ENCODE data around the gene CLPSL1.
A peak's percentile ranks its signal among the peaks of the same experiment; 100 is the strongest.
"Not testable (repeated sequence)": the region's sequence is repeated elsewhere in the genome, so short reads cannot be mapped to it uniquely, and the experiment has no call there.

The CLPSL1 gene

GRCh38 chr6:35780719-35781118, at the start of gene CLPSL1:
Gene CLPSL1, plus strand, starts transcription at chr6:35781019. Its CDS starts 92 bp downstream, at chr6:35781111.
- DNase-seq, result no peak

DNA sequence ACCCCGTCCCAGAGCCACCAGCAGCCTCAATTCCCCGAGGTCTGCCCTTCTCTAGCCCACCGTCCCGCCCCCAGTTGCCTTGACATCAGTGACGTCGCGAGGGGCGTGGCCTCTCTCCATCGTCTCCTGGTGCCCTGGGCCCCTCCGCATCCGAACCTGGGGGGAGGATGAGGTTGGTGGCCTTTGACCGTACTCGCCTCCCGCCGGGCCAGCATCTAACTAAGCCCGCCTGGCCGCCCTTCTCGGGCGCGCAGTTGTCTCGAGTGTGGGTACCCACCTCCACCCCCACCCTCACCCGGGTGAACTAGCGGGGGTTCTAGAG, 49.4 kb upstream of the CLPSL1 start:
- DNase-seq, result peak; percentile 86

DNA sequence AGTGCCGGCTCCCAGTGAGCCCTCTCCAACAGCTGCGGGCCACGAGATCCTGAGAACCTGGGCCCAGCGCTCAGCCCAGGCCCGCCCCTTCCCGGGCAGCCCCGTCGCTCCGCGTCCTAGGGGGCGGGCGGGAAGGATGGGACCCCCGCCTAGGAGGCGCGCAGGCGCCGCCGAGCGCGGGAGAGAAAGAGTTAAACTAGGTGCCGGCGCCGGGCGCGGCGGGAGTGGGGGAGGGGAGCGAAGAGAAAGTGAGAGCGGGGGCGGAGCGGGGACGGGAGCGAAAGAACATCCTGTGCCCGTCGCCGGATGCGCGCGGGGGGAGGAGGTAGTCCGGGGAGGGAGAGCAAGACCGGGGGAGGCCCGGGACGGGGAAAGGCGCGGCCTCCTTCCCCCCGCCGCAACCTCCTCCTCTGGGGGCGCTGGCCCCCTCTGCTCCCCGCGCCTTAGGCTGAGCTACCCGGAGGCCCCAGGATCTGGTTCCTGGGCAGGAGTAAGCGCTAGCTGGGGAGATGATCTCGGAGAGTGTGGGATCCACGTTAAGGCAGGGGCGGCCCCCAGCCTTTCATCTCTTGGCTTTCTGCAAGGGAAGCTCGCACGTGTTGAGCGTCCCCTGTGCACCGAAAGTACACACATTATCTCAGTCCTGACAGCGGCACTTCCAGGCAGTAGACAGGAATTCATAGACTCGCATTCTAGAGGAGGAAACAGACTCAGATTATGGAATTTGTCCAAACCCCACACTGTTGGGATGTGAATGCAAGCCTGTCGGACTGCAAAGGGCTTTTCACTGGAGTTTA, 48.9 kb upstream of the CLPSL1 start:
- DNase-seq, result peak; percentile 91

DNA sequence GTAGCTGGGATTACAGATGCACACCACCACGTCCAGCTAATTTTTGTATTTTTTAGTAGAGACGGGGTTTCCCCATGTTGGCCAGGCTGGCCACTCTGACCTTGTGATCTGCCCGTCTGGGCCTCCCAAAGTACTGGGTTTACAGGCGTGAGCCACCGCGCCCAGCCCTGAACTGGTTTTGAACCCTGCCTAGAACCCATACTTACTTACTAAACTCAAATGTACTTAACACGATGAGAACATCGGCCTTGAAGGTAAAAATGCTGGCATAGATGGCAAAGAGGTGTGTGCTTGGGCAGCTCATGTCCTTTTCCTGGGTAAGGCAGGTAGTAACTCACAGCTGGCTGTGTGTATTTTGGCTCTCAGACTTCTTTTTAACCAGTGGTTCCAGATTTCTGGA, 47.2 kb upstream of the CLPSL1 start:
- DNase-seq, result no peak

- not testable (repeated sequence) for DNase-seq
These were observed 46.5 kb upstream of the CLPSL1 start for GRCh38 chr6:35734319-35734718.

- DNase-seq, result no peak
These were observed 45.4 kb upstream of the CLPSL1 start for GRCh38 chr6:35735452-35735851.

- peak; percentile 74 for DNase-seq
These were observed 44.4 kb upstream of the CLPSL1 start for GRCh38 chr6:35736253-35736894.

DNA sequence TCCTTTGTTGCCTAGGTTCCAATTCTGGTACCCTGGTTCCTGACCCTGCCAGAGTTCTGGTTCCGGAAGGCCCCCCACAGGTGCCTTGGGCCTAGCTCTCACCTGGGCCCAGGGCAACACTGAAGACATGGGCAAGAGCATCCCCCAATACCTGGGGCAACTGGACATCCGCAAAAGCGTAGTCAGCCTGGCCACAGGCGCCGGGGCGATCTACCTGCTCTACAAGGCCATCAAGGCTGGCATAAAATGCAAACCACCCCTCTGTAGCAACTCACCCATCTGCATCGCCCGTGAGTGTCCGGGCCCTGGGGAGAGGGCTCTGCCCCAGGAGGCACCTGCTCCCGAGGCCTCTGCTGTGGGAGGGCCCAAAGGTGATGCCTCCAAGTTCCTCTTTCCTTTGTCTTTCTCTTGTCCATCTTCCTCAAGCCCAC, 43.8 kb upstream of the CLPSL1 start, which contains the start of gene ARMC12:
Gene ARMC12, plus strand, starts transcription at position 51 of the 431 bp plus-strand sequence. Its CDS starts 77 bp downstream, at position 128.
- no peak for DNase-seq

DNA sequence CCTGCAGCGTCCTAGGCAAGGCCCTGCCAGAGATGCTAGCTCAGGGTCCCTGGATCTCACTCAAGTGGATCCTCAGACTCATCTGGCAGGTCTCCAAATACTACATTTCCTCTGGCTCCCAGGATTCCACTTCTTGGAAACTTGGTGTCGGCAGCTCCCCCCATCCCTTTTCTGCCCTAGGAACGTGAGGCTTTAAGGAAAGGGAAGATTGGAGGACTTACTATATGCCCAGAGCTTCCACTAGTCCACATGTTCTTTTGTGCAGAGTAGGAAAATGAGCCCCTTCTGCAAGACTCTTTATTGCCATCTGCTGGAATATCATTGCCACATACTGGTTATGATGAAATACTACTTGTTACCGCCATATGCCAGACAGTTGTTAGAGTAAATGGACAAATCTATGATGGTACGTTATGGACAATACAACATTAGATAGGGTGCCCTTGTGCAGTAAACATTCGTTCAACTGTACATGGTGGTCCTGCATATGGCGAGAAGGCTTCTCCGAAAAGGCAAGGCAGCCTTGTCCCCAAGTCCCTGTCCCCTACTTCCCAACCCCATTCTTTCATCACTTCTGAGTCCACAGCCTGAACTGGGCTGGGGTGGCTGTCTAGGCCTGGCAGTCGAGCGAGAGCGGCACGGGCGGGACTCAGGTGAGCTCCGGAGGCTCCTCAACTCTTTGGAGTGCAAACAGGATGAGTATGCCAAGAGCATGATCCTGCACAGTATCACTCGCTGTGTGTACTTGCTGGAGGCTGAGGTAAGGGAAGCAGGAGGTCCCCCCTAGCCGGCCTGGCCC, 43.2 kb upstream of the CLPSL1 start:
- no peak for DNase-seq

DNA sequence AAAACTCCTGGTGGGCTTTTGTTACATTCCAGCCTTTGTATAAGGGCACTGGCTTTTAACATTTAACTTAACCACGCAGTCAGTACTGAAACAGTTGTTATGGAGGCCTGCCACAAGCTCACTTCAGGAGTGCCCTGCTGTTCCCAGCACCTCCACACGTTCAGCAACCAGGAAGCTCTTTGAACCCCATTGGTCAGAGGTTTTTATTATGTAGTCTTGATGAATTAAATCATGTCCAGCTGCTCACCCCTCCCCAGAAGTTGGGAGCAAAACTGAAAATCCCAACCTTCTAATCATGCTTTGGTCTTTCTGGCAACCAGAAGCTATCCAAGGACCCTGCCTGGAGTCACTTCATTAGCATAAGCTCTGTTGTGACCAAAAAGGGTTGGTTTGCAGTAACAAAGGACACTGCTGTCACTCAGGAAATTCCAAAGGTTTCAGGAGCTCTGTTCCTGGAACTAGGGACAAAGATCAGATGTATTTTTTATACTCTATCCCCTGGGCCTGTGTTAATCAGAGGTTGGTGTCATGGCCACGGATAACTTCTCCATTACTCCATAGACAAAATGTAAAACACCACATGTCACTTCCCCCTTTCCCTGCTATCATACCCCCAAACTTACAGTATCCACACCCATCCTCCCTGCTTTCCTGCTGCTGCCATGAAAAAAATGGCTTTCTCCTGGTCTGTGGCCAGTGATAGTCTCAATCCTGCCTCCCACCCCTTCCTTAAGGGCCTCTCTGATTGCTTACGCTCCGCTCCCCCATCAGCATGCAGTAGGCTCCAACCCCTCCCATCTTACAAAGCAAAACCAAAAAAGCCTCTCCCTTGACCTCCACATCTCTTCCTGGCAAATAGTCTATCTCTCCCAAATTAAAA, 40.9 kb upstream of the CLPSL1 start:
- no peak for DNase-seq

DNA sequence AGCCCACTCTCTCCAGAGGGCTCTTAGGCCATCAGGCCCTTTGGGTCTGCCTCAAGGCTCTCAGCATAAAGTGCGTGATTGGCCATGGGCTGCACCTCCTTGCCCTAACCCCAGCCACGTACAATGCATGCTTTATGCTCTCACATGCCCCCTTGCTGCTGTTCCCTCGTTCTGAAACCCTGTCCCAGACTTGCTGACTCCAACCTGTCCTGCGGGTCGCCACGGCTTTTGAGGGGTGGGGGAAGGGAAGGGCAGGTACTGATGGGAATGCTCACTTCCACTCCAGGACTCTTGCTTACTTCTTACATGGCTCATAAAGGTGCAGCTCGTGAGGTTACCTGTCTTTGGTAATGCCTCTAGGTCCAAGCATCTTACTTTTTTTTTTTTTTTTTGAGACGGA, 38.0 kb upstream of the CLPSL1 start:
- DNase-seq, result no peak

DNA sequence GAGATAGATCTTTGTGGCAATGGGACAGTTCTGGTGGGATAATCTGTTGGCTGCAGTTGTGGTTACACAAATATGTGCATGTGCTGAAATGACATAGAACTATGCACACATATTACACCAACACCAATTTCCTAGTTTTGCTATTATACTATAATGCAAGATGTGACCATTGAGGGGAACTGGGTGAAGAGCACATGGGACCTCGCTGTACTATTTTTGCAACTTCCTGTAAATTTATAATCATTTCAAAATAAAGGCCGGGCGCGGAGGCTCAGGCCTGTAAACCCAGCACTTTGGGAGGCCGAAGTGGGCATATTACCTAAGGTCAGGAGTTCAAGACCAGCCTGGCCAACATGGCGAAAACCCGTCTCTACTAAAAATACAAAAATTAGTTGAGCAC, 35.3 kb upstream of the CLPSL1 start:
- DNase-seq, result no peak

- no peak for DNase-seq
These were observed 34.3 kb upstream of the CLPSL1 start for GRCh38 chr6:35746516-35746915.

DNA sequence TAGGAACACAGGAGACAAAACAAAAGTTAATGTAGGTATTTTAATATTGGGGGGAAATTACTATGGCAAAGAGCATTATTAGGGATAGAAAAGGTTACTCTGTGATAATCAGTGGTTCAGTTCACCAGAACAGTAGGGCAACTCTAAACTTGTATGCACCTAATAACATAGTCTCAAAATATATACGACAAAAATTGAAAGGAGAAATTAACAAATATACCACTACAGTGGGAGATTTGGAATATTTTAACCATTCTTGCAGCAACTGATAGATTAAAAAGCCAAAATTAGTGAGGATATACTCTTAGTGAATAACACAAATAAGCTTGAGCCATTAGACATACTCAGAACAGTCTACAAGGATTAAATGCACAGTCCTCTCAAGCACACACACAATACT, 32.9 kb upstream of the CLPSL1 start:
- DNase-seq, result no peak

- no peak for DNase-seq
These were observed 30.3 kb upstream of the CLPSL1 start for GRCh38 chr6:35750557-35750956.

- DNase-seq, result no peak
These were observed 29.2 kb upstream of the CLPSL1 start for GRCh38 chr6:35751594-35751993.

DNA sequence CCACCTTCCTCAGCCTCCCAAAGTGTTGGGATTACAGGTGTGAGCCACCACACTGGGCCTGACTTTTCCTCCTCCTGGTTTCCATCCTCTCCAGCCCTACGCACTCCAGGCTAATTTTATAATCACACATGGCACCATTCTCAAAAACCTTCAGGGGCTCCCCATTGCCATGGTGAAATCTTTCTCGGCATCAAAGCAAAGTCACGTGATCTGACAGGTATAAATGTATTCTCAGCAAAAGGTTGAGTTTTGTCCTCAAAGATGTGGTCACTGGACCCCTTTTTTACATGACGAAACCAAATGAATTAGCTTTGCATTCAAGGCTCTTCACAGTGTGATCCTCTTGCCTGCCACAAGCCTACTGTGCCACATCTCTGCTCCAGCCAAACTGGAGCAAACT, 28.5 kb upstream of the CLPSL1 start:
- no peak for DNase-seq

- DNase-seq, result no peak
These were observed 26.2 kb upstream of the CLPSL1 start for GRCh38 chr6:35754452-35755277.

DNA sequence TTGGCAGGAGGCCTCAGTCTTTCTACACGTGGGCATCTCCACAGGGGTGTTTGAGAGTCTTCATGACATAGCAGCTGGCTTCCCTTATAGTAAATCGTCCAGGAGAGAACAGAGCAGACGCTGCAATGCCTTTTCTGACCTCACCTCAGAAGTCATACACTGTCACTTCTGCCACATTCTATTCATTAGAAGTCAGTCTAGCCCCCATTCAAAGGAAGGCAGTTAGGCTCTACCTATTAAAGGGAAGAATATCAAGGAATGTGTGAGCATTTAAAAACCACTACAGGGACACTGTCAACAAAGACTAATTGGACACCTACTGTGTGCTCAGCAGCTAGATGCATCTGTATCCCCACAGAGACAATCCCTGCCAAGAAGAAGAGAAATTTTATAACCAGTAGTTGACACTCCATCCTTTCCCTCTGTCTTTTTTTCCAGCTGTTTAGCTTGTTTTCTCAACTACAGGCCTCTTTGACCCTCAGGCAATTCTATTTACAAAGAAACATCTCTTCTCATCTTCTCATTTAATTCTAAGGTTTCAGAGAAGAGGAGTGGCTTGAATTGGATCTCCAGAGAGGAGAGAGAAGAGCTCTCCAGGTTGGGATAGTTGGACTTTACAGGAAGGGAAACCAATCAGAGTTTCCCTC, 25.4 kb upstream of the CLPSL1 start:
- DNase-seq, result no peak

- DNase-seq, result no peak
These were observed 23.2 kb upstream of the CLPSL1 start for GRCh38 chr6:35757456-35758123.

DNA sequence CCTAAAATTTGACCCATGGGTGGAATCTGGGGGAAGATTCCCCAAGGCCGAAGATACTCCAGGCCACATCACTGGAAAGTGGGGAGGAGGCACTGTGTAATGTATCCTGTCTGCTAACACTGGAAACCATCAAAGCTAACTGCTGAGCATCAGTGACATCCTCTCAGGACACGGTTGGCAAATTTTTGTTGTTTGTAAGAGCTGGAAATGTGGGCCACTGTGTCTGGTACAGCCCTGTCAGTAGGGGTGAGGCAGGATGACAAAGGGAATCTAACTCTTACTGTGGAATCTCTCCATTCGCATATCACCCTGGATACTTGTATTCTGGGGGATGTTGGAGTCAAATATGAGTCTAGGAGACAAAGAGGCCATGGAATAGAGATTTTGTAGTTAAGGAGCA, 21.4 kb upstream of the CLPSL1 start:
- DNase-seq, result no peak
